ENCODE measurements around the gene CD83. TPM values are rescaled to one million over a fixed set of nuclear protein-coding genes. Genes with fewer than 3 reads are reported as not detected.

The CD83 gene
- total RNA-seq, 1 donor from 2014 or later: 1.8 TPM

DNA sequence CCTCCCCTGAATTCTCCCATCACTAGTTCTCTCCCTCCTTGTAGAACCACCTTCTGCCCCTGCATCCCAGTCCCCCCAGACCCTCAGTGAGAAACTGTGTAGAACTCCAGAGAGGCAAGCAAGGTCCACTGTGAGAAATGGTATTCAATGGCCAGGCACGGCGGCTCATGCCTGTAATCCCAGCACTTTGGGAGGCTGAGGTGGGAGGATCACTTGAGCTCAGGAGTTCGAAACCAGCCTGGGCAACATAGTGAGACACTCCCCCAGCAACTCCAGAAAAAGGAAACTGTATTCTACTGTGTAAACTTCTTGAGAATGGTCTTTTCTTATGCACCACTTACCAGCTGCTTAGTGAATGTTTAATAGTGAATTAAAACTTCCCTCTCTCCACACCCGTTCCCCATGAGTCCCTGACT, 8.2 kb upstream of the CD83 start:
- Mint-ChIP-seq H3K27me3 (ENCODE audit: low read depth, unreplicated experiment) (peaks cover 17% of the 10 kb centered on the region), H3K36me3 (ENCODE audit: low read depth, unreplicated experiment) (peaks cover 3% of the 10 kb centered on the region)
- FAIRE-seq: no peak

DNA sequence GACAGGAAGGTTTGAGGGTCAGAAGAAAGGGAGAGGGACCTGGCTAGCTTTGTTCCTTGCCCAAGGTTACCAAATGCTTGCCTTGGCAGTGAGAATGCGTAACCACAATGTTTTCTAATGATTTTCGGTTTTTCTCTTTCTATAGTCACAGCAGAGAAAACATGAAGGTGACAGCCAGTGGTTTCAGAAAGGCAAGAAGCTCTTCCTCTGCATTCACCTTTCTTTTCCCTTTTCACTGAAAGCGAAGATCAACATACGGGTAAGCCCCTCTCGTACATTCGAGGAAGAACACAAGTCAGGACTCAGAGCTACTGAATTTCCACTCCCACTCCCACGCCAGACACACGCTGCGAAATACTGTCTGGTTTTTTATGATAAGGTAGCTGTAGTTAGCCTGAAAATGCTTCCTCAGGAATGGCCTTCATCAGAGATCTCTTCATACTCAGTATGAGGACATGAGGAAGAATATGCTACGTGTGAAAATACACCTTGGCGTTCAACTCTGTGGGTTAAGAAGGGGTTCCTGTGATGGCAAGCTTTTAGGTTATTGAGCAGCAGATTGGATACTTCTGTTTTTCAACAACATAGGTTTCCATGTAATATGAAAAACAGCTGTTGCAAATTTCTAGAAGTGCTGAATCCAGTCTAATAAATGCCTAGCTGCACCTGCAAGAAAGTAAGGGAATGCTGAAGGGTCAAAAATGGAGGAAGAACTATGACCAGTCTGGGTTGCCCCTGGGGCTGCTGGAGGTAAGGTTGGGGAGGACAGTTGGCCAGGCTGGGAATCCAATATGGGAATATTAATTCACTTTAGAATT, 7.4 kb upstream of the CD83 start:
- peaks cover 5% of the 10 kb centered on the region for H3K9me3 ChIP-seq (ENCODE audit: insufficient read depth, low read depth, low read length)
- Mint-ChIP-seq H3K9me3 (ENCODE audit: unreplicated experiment) (peaks cover 11% of the 10 kb centered on the region), H3K36me3 (ENCODE audit: low read depth, unreplicated experiment) (peaks cover 3% of the 10 kb centered on the region), H3K4me3 (ENCODE audit: unreplicated experiment) (no peak overlapping the region), H3K27ac (ENCODE audit: unreplicated experiment) (no peak overlapping the region), H3K4me1 (ENCODE audit: low read depth, unreplicated experiment) (no peaks in the 10 kb centered on the region), H3K27me3 (ENCODE audit: low read depth, unreplicated experiment) (peaks cover 17% of the 10 kb centered on the region)
- no peaks in the 10 kb centered on the region for H3K4me1 ChIP-seq (ENCODE audit: insufficient read depth, low read length)
- no peak overlapping the region for H3K4me2 ChIP-seq (ENCODE audit: low read length)
- no peaks in the 10 kb centered on the region for H4K20me1 ChIP-seq (ENCODE audit: insufficient read depth, low read length)
- FAIRE-seq (no peak), DNase-seq (ENCODE audit: low read depth) (no peak)
- H3K27ac ChIP-seq (ENCODE audit: low read depth, low read length): no peak overlapping the region
- H3K9ac ChIP-seq (ENCODE audit: low read length): no peak overlapping the region
- no peak for TF ChIP-seq EZH2 (IDR thresholded peaks at IDR 0.05; ENCODE audit: insufficient read depth, low read length)
- TF ChIP-seq, protein P1, sequence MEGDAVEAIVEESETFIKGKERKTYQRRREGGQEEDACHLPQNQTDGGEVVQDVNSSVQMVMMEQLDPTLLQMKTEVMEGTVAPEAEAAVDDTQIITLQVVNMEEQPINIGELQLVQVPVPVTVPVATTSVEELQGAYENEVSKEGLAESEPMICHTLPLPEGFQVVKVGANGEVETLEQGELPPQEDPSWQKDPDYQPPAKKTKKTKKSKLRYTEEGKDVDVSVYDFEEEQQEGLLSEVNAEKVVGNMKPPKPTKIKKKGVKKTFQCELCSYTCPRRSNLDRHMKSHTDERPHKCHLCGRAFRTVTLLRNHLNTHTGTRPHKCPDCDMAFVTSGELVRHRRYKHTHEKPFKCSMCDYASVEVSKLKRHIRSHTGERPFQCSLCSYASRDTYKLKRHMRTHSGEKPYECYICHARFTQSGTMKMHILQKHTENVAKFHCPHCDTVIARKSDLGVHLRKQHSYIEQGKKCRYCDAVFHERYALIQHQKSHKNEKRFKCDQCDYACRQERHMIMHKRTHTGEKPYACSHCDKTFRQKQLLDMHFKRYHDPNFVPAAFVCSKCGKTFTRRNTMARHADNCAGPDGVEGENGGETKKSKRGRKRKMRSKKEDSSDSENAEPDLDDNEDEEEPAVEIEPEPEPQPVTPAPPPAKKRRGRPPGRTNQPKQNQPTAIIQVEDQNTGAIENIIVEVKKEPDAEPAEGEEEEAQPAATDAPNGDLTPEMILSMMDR (IDR thresholded peaks at IDR 0.05; ENCODE audit: insufficient read depth, low read depth, low read length): no peak
- H3K79me2 ChIP-seq (ENCODE audit: insufficient read depth, low read length): no peaks in the 10 kb centered on the region
- peaks cover 12% of the 10 kb centered on the region for H3K27me3 ChIP-seq (ENCODE audit: insufficient read depth, low read length)
- H3K4me3 ChIP-seq (ENCODE audit: insufficient read depth, low read depth, low read length): no peak overlapping the region
- no peak overlapping the region for H2AFZ ChIP-seq (ENCODE audit: low read depth, low read length)
- no peaks in the 10 kb centered on the region for H3K36me3 ChIP-seq (ENCODE audit: insufficient read depth, low read length)

More for the DNA sequence above, 8.2 kb upstream of the CD83 start:
- Histone ChIP-seq H3K4me2 (ENCODE audit: low read length) (no peak overlapping the region), H3K9me3 (ENCODE audit: insufficient read depth, low read depth, low read length) (peaks cover 5% of the 10 kb centered on the region), H3K79me2 (ENCODE audit: insufficient read depth, low read length) (no peaks in the 10 kb centered on the region), H3K4me1 (ENCODE audit: insufficient read depth, low read length) (no peaks in the 10 kb centered on the region), H3K27me3 (ENCODE audit: insufficient read depth, low read length) (peaks cover 12% of the 10 kb centered on the region), H3K36me3 (ENCODE audit: insufficient read depth, low read length) (no peaks in the 10 kb centered on the region), H4K20me1 (ENCODE audit: insufficient read depth, low read length) (no peaks in the 10 kb centered on the region), H3K27ac (ENCODE audit: low read depth, low read length) (no peak overlapping the region), H2AFZ (ENCODE audit: low read depth, low read length) (no peak overlapping the region), H3K9ac (ENCODE audit: low read length) (no peak overlapping the region), H3K4me3 (ENCODE audit: insufficient read depth, low read depth, low read length) (no peak overlapping the region)
- TF ChIP-seq, protein P1 (IDR thresholded peaks at IDR 0.05; ENCODE audit: insufficient read depth, low read depth, low read length): no peak
- no peak for TF ChIP-seq EZH2 (IDR thresholded peaks at IDR 0.05; ENCODE audit: insufficient read depth, low read length)
- Mint-ChIP-seq H3K27ac (ENCODE audit: unreplicated experiment) (no peak overlapping the region), H3K4me3 (ENCODE audit: unreplicated experiment) (no peak overlapping the region), H3K9me3 (ENCODE audit: unreplicated experiment) (peaks cover 11% of the 10 kb centered on the region), H3K4me1 (ENCODE audit: low read depth, unreplicated experiment) (no peaks in the 10 kb centered on the region)
- no peak for DNase-seq (ENCODE audit: low read depth)

DNA sequence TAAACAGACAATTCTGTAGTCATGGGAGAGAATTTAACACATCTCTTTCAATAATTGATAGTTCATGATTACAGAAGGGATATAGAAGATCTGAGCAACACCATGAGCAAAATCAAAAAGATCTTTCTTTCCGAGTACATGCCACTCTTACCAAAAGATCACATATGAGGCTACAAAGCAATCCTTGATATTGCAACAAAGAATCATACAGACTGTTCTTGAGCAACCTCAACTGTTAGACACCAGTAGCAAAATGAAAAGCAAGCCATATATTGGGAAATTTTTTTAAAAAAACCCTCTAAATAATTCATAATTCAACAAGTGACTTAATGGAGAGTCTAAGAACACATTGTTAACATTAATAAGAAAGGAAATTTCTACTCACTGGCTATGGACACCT, 3.6 kb upstream of the CD83 start:
- FAIRE-seq (no peak), DNase-seq (ENCODE audit: low read depth) (no peak)
- no peaks in the 10 kb centered on the region for H3K36me3 ChIP-seq (ENCODE audit: insufficient read depth, low read length)
- H3K27ac ChIP-seq (ENCODE audit: low read depth, low read length): no peak overlapping the region
- no peaks in the 10 kb centered on the region for H3K79me2 ChIP-seq (ENCODE audit: insufficient read depth, low read length)
- no peak overlapping the region for H3K9ac ChIP-seq (ENCODE audit: low read length)
- peaks cover 2% of the 10 kb centered on the region for H3K9me3 Mint-ChIP-seq (ENCODE audit: unreplicated experiment)
- H3K4me3 ChIP-seq (ENCODE audit: insufficient read depth, low read depth, low read length): no peak overlapping the region
- TF ChIP-seq EZH2 (IDR thresholded peaks at IDR 0.05; ENCODE audit: insufficient read depth, low read length): no peak
- TF ChIP-seq, protein P1 (IDR thresholded peaks at IDR 0.05; ENCODE audit: insufficient read depth, low read depth, low read length): no peak
- no peaks in the 10 kb centered on the region for H3K36me3 Mint-ChIP-seq (ENCODE audit: low read depth, unreplicated experiment)
- no peak overlapping the region for H2AFZ ChIP-seq (ENCODE audit: low read depth, low read length)
- H3K4me1 ChIP-seq (ENCODE audit: insufficient read depth, low read length): no peaks in the 10 kb centered on the region
- peaks cover 27% of the 10 kb centered on the region for H3K27me3 Mint-ChIP-seq (ENCODE audit: low read depth, unreplicated experiment)
- no peak overlapping the region for H3K27ac Mint-ChIP-seq (ENCODE audit: unreplicated experiment)
- peaks cover 2% of the 10 kb centered on the region for H3K4me1 Mint-ChIP-seq (ENCODE audit: low read depth, unreplicated experiment)
- no peak overlapping the region for H3K4me3 Mint-ChIP-seq (ENCODE audit: unreplicated experiment)
- H3K4me2 ChIP-seq (ENCODE audit: low read length): no peak overlapping the region
- peaks cover 8% of the 10 kb centered on the region for H3K27me3 ChIP-seq (ENCODE audit: insufficient read depth, low read length)
- H4K20me1 ChIP-seq (ENCODE audit: insufficient read depth, low read length): no peaks in the 10 kb centered on the region
- no peaks in the 10 kb centered on the region for H3K9me3 ChIP-seq (ENCODE audit: insufficient read depth, low read depth, low read length)
